Measurements from ENCODE around the gene DNAJC5G.

GRCh38 chr2:27290549-27290948 is 15.3 kb downstream of the DNAJC5G start:
- TF ChIP-seq CTCF (conservative IDR thresholded peaks at IDR 0.05) (no peak), EZH2 (IDR thresholded peaks at IDR 0.05; ENCODE audit: low read depth) (no peak)
